Thoracic aorta (tissue), 2 donors: Measurements from ENCODE around the gene SLFN5. TPM values are rescaled to one million over a fixed set of nuclear protein-coding genes. Genes with fewer than 3 reads are reported as not detected.

Source experiments
- ATAC-seq: fragments of 150-250 bp; one replicate; pipeline ENCODE4 v1.8.0; 2017; ENCODE audit warnings: low read depth; ENCODE audit not compliant: insufficient number of reproducible peaks, low FRiP score
- DNase-seq: peaks from one replicate; pipeline ENCODE4 v3.0.0-alpha.2; 2020; ENCODE audit warnings: low spot score
- H3K27ac ChIP-seq, 2 donors: fragments of 200-600 bp; sonication (generic); 1 replicate in 1 of 2; 2 replicates in 1 of 2; pipeline ENCODE4 v1.5.1; 2016; ENCODE audit warnings: mild to moderate bottlenecking in 2 of 2, moderate library complexity in 2 of 2
- H3K27me3 ChIP-seq: fragments of 200-600 bp; sonication (generic); replicated peaks from 2 replicates; pipeline ENCODE4 v1.6.0; 2016; ENCODE audit warnings: mild to moderate bottlenecking; ENCODE audit not compliant: insufficient read depth
- H3K36me3 ChIP-seq: fragments of 200-600 bp; sonication (generic); one replicate; pipeline ENCODE4 v1.5.1; 2016
- H3K4me1 ChIP-seq, 2 donors: fragments of 200-600 bp; sonication (generic); 1 replicate in 1 of 2; 2 replicates in 1 of 2; pipeline versions ENCODE4 v1.5.1 to v1.6.0; 2016; ENCODE audit warnings: low read depth in 2 of 2, mild to moderate bottlenecking in 1 of 2; ENCODE audit not compliant: control insufficient read depth in 1 of 2
- H3K4me3 ChIP-seq: fragments of 200-600 bp; sonication (generic); 2 replicates; pipeline ENCODE4 v1.5.1; 2016; ENCODE audit warnings: mild to moderate bottlenecking
- H3K9me3 ChIP-seq: fragments of 200-600 bp; sonication (generic); 2 replicates; pipeline ENCODE4 v1.5.1; 2016
- total RNA-seq, 2 donors: library from RNA; depleted of rRNA; stranded (reverse); fragments of >200 nt; gene quantifications; one replicate each; pipeline versions ENCODE4 v1.1.0 to v1.2.3, GENCODE V29; 2016
- TF ChIP-seq, protein P1 (sequence below): fragments of 200-600 bp; sonication (generic); IDR thresholded peaks from one replicate; pipeline ENCODE4 v1.5.1; 2019; ENCODE audit warnings: antibody characterized with exemption

SLFN5 gene
- total RNA-seq, 2 donors from 2014 or later, result 19.0 to 23.8 TPM

DNA sequence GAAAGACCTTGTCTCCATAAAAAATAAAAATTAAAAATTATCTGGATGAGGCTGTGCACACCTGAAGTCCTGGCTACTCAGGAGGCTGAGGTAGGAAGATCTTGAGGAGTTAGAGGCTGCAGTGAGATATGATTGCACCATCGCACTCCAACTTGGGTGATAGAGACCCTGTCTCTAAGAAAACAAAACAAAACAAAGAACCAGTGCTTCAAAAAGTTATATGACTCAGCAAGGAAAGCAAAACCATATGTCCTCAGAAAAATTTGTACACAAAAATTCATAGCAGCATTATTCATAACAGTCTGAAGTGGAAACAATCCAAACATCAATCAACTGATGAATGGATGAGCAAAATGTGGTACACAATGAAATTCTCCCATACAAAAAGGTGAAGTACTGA, 48.9 kb downstream of the SLFN5 start:
- no peak for ATAC-seq
- Histone ChIP-seq H3K27ac (no peak overlapping the region), H3K4me3 (no peak overlapping the region), H3K27me3 (no peaks in the 10 kb centered on the region), H3K36me3 (no peaks in the 10 kb centered on the region), H3K4me1 (no peaks in the 10 kb centered on the region), H3K9me3 (no peaks in the 10 kb centered on the region)
- TF ChIP-seq, protein P1, sequence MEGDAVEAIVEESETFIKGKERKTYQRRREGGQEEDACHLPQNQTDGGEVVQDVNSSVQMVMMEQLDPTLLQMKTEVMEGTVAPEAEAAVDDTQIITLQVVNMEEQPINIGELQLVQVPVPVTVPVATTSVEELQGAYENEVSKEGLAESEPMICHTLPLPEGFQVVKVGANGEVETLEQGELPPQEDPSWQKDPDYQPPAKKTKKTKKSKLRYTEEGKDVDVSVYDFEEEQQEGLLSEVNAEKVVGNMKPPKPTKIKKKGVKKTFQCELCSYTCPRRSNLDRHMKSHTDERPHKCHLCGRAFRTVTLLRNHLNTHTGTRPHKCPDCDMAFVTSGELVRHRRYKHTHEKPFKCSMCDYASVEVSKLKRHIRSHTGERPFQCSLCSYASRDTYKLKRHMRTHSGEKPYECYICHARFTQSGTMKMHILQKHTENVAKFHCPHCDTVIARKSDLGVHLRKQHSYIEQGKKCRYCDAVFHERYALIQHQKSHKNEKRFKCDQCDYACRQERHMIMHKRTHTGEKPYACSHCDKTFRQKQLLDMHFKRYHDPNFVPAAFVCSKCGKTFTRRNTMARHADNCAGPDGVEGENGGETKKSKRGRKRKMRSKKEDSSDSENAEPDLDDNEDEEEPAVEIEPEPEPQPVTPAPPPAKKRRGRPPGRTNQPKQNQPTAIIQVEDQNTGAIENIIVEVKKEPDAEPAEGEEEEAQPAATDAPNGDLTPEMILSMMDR, result no peak
- DNase-seq, result no peak

DNA sequence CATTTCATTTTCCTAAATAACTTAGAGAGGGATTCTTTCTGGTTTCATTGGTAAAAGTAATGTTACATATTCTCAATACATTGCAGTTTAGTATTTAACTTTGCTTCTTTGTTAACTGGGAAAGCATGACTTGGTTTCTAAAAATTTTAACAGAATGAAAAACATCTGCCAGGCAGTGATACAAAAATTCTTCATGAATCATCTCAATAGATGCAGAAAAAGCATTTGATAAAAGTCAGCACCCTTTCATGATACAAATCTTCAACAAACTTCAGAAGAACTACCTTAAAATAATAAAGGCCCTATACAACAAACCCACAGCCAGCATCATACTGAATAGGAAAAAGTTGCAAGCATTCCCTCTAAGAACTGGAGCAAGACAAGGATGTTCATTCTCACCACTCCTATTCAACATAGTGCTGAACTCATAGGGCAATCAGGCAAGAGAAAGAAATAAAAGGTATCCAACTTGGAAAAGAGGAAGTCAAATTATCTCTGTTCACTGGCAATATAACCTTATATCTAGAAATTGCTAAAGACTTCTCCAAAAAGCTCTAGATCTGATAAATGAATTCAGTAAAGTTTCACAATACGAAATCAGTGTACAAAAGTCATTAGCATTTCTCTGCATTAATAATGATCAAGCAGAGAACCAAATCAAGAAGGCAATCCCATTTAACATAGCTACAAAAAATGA, 50.4 kb downstream of the SLFN5 start:
- DNase-seq, result no peak
- no peak for ATAC-seq
- TF ChIP-seq, protein P1, result no peak

GRCh38 chr17:35294756-35295155, 51.9 kb downstream of the SLFN5 start:
- ATAC-seq (no peak), DNase-seq (no peak)
- H3K36me3 ChIP-seq, result no peaks in the 10 kb centered on the region
- H3K4me3 ChIP-seq, result no peak overlapping the region
- no peak overlapping the region for H3K27ac ChIP-seq
- H3K27me3 ChIP-seq, result no peaks in the 10 kb centered on the region
- no peaks in the 10 kb centered on the region for H3K4me1 ChIP-seq
- H3K9me3 ChIP-seq, result no peaks in the 10 kb centered on the region
- TF ChIP-seq, protein P1, result no peak

More for the DNA sequence above, 50.4 kb downstream of the SLFN5 start:
- no peaks in the 10 kb centered on the region for H3K27me3 ChIP-seq
- no peaks in the 10 kb centered on the region for H3K9me3 ChIP-seq
- no peak overlapping the region for H3K27ac ChIP-seq
- no peaks in the 10 kb centered on the region for H3K36me3 ChIP-seq
- no peaks in the 10 kb centered on the region for H3K4me1 ChIP-seq
- no peak overlapping the region for H3K4me3 ChIP-seq

DNA sequence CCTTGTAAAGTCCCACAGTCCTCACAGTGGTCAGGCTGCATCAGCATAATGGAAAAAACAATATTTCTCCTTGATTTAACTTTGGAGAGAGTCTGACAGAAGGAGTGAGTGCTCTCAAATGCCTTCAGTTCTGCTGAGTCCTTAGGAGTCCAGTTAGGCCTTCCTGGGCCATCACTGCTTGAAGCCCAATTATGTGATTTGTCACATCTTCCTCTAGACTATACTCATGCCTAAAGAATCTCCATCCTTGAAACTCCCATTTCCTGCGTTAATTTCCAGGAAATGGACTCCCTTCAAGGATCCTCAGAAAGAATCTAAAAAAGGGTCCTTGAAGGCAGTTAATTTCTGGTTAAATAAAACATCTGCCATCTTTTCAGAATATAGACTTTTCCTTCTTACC, 52.8 kb downstream of the SLFN5 start:
- Histone ChIP-seq H3K27ac (no peak overlapping the region), H3K4me1 (no peaks in the 10 kb centered on the region), H3K27me3 (no peaks in the 10 kb centered on the region), H3K4me3 (no peak overlapping the region), H3K36me3 (no peaks in the 10 kb centered on the region), H3K9me3 (no peaks in the 10 kb centered on the region)
- ATAC-seq (no peak), DNase-seq (no peak)
- TF ChIP-seq, protein P1, result no peak

DNA sequence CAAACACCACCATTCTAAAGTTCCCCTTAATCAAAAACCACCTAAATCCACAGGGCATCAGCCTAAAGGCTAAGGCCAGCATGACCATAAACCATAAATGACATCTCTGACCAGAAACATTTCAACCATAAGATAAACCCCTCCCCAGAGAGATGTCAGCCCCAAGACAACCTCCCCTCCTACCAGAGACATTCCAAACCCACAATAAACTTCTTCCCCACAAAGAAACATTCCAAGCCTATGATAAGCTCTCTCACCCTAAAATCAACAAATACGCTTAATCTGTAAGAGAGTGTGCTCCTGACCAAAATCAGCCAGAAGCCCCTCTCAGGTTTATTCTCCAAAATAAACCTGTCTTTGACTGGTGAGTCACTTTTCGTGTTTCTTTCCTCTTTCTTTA, 54.8 kb downstream of the SLFN5 start:
- H3K36me3 ChIP-seq, result no peaks in the 10 kb centered on the region
- TF ChIP-seq, protein P1, result no peak
- no peak overlapping the region for H3K4me3 ChIP-seq
- no peak overlapping the region for H3K27ac ChIP-seq
- no peak for ATAC-seq
- no peak for DNase-seq
- no peaks in the 10 kb centered on the region for H3K4me1 ChIP-seq
- H3K27me3 ChIP-seq, result no peaks in the 10 kb centered on the region
- H3K9me3 ChIP-seq, result peaks cover 1% of the 10 kb centered on the region
